ENCODE results near the gene PARP15.

DNA sequence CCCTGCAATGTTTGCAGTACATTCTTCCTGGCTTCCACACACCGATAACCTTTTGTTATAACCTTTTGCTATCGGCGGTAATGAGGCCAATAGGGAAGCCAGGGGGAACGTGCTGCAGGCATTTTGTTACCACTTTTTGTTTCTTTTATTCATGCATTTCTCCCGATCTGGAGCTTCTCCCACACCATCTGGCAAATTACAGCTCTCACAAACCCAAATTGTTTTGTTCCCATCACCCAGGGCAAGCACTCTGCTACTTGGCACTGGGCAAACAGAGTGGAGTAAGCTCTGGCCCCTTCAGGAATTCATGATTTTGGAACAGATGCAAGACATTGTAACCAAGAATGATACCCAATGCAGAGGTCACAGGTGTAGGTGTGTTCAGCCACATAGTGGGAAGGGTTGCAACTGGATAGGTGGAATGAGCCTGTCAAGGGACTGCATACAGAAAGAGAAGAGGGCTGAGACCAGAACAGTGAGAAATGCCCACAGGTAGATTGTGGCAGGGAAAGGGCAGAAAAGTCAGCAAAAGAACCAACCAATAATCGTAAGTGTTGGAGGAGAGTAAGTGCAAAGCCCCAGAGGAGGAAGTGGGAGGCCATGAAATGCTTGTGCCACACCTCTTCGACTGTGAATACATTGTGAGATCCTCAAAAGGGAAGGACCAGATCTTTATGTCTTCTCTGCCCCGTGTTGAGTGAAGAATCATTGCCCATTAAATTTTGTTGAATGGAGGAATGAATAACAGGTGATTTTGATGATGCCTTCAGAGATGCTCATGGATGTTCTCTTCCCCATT, 45.8 kb downstream of the PARP15 start:
- TF ChIP-seq NFIC (IDR thresholded peaks at IDR 0.05) = no peak
- no peak for TF ChIP-seq RAD21 (IDR thresholded peaks at IDR 0.05; ENCODE audit: low read depth)
- TF ChIP-seq, protein P1, sequence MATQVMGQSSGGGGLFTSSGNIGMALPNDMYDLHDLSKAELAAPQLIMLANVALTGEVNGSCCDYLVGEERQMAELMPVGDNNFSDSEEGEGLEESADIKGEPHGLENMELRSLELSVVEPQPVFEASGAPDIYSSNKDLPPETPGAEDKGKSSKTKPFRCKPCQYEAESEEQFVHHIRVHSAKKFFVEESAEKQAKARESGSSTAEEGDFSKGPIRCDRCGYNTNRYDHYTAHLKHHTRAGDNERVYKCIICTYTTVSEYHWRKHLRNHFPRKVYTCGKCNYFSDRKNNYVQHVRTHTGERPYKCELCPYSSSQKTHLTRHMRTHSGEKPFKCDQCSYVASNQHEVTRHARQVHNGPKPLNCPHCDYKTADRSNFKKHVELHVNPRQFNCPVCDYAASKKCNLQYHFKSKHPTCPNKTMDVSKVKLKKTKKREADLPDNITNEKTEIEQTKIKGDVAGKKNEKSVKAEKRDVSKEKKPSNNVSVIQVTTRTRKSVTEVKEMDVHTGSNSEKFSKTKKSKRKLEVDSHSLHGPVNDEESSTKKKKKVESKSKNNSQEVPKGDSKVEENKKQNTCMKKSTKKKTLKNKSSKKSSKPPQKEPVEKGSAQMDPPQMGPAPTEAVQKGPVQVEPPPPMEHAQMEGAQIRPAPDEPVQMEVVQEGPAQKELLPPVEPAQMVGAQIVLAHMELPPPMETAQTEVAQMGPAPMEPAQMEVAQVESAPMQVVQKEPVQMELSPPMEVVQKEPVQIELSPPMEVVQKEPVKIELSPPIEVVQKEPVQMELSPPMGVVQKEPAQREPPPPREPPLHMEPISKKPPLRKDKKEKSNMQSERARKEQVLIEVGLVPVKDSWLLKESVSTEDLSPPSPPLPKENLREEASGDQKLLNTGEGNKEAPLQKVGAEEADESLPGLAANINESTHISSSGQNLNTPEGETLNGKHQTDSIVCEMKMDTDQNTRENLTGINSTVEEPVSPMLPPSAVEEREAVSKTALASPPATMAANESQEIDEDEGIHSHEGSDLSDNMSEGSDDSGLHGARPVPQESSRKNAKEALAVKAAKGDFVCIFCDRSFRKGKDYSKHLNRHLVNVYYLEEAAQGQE (IDR thresholded peaks at IDR 0.05; ENCODE audit: low read depth) = no peak
- TF ChIP-seq TAF1 (IDR thresholded peaks at IDR 0.05; ENCODE audit: low read depth) = no peak
- TF ChIP-seq YY1 (IDR thresholded peaks at IDR 0.05; ENCODE audit: low read depth) = no peak
- TF ChIP-seq CEBPB (IDR thresholded peaks at IDR 0.05) = no peak
- no peak for TF ChIP-seq CREB1 (IDR thresholded peaks at IDR 0.05; ENCODE audit: low read depth)

Data from Ishikawa (cell line).